GM06990 (cell line): ENCODE results near the gene RANBP17.

ENCODE experiments used
- DNase-seq: peaks from one replicate; pipeline ENCODE4 v3.0.0-alpha.2; 2011; ENCODE audit not compliant: insufficient read length; ENCODE audit errors: extremely low read depth
- H3K27me3 ChIP-seq: replicated peaks from 2 replicates; pipeline ENCODE4 v1.6.0; 2011; ENCODE audit warnings: low read length; ENCODE audit not compliant: control insufficient read depth, insufficient read depth
- H3K36me3 ChIP-seq: 2 replicates; pipeline ENCODE4 v1.5.1; 2011; ENCODE audit warnings: low read length; ENCODE audit not compliant: control insufficient read depth, insufficient read depth
- H3K4me3 ChIP-seq: replicated peaks from 2 replicates; pipeline ENCODE4 v1.5.1; 2011; ENCODE audit warnings: low read depth, mild to moderate bottlenecking, control low read depth, low read length
- TF ChIP-seq, protein P1 (sequence below): IDR thresholded peaks from 2 replicates; pipeline ENCODE4 v1.5.1; 2011; ENCODE audit warnings: low read length, control low read depth, mild to moderate bottlenecking, inconsistent platforms; ENCODE audit not compliant: insufficient read depth, poor library complexity, severe bottlenecking

Gene RANBP17

DNA sequence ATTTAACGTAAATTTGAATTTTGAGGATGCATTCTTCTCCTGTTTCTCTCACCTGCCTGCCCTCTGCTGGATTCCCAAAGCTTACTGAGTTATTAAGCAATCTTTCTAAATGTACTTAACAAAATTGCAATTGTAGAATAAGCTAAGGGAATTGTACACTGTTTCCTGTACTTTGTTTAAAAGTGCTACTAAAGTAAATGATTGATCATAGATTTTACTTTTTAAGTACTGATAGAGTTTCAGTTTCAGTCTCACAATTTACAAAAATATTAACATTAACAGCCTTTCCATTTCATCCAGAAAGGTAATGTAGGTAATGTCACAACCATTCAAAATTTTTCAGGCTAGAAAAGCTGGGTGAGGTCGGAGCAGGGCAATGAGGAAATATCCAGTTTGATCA is 4.8 kb upstream of the RANBP17 start:
- no peak overlapping the region for H3K4me3 ChIP-seq
- H3K27me3 ChIP-seq, result no peaks in the 10 kb centered on the region
- DNase-seq, result no peak
- H3K36me3 ChIP-seq, result no peaks in the 10 kb centered on the region
- TF ChIP-seq, protein P1, sequence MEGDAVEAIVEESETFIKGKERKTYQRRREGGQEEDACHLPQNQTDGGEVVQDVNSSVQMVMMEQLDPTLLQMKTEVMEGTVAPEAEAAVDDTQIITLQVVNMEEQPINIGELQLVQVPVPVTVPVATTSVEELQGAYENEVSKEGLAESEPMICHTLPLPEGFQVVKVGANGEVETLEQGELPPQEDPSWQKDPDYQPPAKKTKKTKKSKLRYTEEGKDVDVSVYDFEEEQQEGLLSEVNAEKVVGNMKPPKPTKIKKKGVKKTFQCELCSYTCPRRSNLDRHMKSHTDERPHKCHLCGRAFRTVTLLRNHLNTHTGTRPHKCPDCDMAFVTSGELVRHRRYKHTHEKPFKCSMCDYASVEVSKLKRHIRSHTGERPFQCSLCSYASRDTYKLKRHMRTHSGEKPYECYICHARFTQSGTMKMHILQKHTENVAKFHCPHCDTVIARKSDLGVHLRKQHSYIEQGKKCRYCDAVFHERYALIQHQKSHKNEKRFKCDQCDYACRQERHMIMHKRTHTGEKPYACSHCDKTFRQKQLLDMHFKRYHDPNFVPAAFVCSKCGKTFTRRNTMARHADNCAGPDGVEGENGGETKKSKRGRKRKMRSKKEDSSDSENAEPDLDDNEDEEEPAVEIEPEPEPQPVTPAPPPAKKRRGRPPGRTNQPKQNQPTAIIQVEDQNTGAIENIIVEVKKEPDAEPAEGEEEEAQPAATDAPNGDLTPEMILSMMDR, result no peak

DNA sequence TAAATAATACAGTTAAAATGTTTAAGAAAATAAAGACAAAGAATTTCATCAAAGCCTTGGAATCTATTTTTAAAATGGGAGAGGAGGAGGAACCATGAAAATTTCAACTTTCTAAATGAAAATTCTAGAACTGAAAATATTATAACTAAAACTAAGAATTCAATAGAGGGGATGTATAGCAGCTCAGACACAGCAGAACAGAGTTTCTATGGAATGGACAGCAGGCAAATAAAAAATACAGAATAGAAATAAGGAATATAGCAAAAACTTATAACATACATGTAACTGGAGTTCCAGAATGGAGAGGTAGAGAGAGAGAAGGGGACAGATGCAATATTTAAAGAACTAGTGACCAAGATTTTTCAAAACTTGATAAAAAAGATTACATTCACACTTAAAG is 1.4 kb upstream of the RANBP17 start:
- no peak for DNase-seq
- H3K4me3 ChIP-seq, result no peak overlapping the region
- no peaks in the 10 kb centered on the region for H3K27me3 ChIP-seq
- TF ChIP-seq, protein P1, result no peak
- no peaks in the 10 kb centered on the region for H3K36me3 ChIP-seq

DNA sequence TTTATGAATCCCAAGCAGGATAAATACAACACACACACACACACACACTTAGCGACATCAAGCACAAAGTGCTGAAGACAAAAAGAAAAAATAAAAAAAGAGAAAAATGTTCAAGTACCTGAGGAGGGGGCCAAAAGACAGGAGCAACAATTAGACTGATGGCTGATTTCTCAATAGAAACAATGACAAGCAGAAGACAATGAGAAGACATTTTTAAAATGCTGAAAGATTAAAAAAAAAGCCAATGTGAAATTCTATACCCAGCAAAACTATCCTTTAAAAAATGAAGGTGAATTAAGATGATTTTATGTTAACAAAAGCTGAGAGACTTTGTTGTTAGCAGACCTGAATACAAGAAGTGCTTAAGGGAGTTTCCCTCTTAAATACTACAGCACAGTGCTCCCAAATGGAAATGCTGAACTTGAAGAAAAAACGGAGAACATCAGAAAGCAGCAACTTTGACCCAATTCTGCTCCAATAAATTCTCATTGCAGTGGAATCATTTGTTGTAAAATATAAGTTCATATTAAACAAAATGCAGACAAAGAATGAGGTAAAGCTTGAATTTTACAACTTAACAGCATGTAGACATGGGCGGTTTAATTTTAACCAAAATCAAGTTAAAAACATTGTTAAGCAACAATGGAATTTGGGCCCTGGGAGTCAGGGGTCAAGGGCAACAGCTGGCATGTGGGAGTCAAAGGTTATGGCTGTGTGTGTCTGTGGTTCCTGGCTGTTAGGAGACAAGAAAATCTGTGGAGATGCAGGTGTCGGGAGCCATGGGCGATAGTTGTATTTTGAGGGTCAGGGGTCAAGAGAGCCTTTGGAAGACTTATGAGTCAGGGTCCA is 776 bp upstream of the RANBP17 start:
- TF ChIP-seq, protein P1, result no peak

DNA sequence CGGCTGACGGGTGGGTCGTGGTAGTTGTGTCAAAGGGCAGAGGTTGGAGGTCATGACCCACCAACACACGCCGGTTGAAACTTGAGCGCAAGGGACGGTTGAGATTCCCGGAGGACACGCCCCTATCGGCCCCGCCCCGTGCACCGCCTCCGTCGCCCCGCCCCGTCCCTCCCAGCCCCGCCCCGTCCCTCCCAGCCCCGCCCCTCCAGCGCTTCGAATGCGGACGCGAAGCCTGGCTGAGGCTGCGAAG is 226 bp upstream of the RANBP17 start:
- no peak for DNase-seq
- no peaks in the 10 kb centered on the region for H3K27me3 ChIP-seq
- no peaks in the 10 kb centered on the region for H3K36me3 ChIP-seq
- H3K4me3 ChIP-seq, result no peak overlapping the region
- TF ChIP-seq, protein P1, result no peak

More for the DNA sequence above, 776 bp upstream of the RANBP17 start:
- H3K4me3 ChIP-seq, result no peak overlapping the region
- H3K27me3 ChIP-seq, result no peaks in the 10 kb centered on the region
- no peaks in the 10 kb centered on the region for H3K36me3 ChIP-seq
- DNase-seq, result no peak

DNA sequence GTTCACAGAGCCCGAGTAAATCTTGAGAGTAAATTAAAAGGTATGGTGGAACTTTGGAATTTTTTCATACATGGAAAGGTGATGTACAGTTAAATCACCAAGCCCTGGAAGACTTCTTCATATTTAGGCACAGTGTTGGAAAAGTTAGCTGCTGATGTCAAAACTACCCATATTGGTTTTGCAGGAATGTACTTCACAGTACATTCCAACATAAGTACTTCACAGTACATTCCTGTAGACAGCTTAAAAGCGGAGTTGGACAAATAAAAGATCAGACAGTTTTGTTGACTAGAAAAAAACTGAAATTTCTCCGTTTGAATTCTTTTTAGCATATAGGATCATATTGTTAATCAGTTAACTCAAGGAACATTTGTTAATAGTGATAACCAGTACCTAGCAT is 1.8 kb downstream of the RANBP17 start:
- TF ChIP-seq, protein P1, result no peak
- H3K4me3 ChIP-seq, result no peak overlapping the region
- no peaks in the 10 kb centered on the region for H3K27me3 ChIP-seq
- DNase-seq, result no peak
- no peaks in the 10 kb centered on the region for H3K36me3 ChIP-seq

DNA sequence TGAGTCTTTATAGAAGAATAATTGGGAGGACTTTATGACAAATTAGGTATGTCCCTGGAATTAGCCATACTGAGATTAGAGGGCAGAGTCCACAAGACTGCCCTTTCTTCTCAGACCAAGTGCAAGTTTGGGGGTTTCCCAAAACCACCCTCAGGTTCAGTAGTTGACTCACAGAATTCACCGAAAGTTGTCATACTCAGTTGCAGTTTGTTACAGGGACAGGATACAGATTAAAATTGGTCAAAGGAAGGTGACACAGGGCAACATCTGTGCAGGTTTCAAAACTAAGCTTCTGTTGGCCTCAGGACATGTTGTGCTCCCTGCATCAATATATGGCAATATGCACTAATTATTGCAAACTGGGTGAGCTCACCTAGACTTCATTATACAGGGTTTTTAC is 3.8 kb downstream of the RANBP17 start:
- H3K4me3 ChIP-seq, result no peak overlapping the region
- peak; percentile 34 for DNase-seq
- H3K36me3 ChIP-seq, result no peaks in the 10 kb centered on the region
- no peaks in the 10 kb centered on the region for H3K27me3 ChIP-seq
- TF ChIP-seq, protein P1, result no peak
